GM11168 (cell line): ENCODE data around the gene STARD13.

ENCODE experiments used
- in situ Hi-C: fragments of 300-500 bp; cut with MboI; formaldehyde crosslinking; loops from one replicate; pipeline ENCODE4 v1.12.0; 2022; ENCODE audit warnings: low sequenced_read_pairs; ENCODE audit not compliant: unreplicated experiment

The STARD13 gene

GRCh38 chr13:33311040-33311439 lies 25.5 kb upstream of the STARD13 start:
- in situ Hi-C loops, result no loop called here

DNA sequence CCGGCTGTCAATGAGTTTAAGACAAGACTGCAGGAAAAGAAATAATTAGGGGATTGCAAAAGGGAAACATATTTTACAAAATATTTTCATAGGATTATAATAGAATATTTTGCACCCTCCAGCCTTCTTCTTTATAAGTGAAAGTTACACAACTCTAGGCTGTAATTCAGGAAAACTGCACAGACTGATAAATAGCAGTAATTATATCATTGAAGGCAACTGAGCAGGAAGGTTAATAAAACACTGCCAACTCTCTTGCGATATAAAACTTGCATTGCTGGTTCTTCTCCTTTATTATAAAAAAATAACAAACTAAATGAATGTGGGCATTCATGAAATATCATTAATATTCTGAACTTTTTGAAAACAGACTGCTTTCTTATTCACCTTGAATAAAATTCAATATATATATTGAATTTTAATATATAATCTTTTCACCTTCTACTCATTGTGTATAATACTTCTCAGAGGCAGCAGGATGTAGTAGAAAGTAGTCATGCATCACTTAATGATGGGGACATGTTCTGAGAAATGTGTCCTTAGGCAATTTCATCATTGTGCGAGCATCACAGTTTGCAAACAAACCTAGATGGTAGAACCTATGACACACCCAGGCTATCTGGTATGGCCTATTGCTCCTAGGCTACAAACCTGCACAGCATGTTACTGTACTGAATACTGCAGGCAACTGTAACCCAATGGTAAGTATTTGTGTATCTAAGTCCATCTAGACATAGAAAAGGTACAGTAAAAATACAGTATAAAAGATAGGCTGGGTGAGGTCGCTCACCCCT lies 24.9 kb upstream of the STARD13 start:
- in situ Hi-C loops, result no loop called here

DNA sequence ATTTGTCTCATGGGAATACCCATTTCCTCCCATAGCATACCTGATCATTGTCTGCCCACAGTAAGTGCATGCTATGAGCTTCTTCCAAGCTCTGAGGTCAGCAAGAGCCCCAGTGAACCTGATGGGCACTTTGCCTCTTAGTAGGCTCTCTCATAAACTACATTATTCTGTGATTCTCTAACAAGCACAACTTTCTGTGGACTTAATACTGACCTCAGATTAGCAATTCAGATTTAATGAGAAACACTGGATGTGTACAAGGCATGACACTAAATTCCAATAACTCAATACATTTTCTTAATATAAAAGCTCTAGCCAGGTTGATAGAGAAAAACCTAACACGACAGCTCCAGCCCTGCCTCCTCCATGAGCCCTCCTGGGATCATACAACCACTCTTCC lies 23.3 kb upstream of the STARD13 start:
- in situ Hi-C loops, result no loop called here

GRCh38 chr13:33307843-33308242 lies 22.3 kb upstream of the STARD13 start:
- in situ Hi-C loops, result no loop called here

- in situ Hi-C loops, result no loop called here
These were observed 18.5 kb upstream of the STARD13 start for GRCh38 chr13:33303855-33304597.

- in situ Hi-C loops, result no loop called here
These were observed 14.1 kb upstream of the STARD13 start for GRCh38 chr13:33299626-33300025.

DNA sequence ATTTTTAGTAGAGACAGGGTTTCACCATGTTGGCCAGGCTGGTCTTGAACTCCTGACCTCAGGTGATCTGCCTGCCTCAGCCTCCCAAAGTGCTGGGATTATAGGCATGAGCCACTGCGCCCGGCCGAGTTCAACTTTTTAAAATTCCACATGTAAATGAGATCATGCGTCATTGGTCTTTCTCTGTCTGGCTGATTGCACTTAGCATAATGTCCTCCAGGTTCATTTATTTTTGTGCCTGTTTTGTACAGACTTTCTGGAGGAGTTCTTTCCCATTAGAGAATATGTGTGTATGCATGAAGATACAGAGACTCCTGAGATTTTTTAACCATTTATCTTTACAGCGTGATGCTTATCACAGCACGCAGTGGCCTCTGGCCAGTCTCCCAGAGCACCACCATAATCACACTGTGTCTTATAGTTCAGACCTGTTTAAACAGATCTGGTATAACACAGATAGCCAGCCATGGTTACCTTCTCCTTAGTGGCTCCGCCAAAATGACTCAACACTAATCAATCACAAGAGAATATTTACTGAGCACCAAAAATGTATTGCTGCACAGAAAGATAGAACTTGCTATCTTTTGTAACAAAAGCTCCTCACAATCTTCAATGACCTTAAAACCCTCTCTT lies 11.4 kb upstream of the STARD13 start:
- in situ Hi-C loops, result no loop called here

- in situ Hi-C loops, result no loop called here
These were observed 7.2 kb upstream of the STARD13 start for GRCh38 chr13:33292712-33293111.

DNA sequence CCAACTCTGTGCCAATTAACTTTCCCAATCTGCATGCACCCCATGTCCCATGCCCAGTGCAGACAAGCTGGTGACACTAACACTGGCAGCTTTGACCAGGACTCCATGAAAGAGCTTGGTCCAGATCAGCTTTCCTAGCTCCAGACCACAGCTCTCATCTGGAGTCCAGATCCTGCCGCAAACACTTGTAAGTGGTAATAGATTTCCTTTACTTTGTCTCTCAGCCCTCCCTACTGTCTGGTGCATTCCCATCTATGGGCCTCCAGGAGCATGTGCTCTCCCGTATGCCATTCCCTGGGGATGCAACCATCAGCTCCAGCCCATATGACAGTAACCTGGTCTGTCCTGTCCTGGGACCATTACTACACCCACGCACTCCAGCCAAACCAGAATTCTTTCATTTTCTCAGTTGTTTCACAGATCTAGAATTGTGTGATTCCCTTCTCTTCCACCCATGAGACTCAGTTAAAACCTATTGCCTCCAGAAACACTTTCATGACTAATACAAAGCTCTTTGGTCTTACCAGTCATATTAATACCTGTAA lies 4.9 kb upstream of the STARD13 start:
- in situ Hi-C loops, result no loop called here

DNA sequence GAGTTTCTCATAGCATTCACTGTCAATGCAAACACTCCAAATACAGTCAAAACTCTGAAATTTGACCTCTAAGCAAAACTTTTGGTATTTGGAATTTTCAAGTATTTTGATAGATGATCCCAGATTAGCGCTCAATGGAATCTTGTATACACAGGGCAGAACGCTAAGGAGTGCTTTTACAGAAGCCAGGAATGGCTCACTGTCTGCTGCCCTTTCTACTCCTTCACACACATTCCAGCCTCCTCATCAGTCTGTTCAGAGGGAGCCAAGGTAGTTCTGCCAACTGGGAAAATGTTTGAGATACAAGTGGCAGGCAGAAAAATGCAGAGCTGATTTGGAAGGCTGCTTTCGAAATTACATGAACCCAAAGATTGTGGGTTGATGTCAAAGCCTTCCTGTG lies 4.4 kb upstream of the STARD13 start:
- in situ Hi-C loops, result no loop called here

DNA sequence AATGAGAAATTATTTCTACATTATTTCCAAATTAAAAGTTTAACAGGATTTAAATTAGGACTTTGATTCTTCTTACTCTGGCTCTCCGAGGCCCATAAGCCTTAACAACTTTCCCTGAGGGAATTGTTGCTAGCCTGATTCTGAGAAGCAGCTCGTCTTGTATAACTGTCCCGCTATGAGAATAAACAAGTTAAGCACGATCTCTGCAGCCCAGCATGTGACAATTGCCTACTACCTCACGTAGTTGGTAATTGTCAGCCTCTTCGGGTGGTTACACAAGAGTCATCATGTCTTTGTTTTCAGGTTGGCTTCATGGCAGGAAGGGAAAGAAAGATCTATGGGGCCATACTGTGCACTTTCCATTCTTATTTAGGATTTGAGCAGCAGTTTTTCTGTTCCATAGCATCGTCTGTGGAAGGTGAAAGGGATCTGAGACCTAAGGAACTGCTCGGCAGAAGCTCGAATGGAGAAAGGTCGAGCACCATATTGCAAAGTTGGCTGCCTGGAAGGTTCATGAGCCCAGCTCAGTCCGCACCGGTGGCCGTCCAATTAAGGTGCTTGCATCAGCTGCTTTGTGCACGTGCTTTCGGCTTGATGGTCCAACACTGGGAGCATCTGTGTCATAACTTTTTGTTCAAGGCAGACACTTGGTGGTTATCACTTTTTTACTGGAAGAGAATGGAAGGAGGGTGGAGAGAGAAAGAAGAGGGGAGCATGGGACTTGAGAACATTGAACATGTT lies 1.8 kb upstream of the STARD13 start:
- in situ Hi-C loops, result no loop called here

- in situ Hi-C loops, result no loop called here
These were observed 573 bp upstream of the STARD13 start for GRCh38 chr13:33286128-33286527.

DNA sequence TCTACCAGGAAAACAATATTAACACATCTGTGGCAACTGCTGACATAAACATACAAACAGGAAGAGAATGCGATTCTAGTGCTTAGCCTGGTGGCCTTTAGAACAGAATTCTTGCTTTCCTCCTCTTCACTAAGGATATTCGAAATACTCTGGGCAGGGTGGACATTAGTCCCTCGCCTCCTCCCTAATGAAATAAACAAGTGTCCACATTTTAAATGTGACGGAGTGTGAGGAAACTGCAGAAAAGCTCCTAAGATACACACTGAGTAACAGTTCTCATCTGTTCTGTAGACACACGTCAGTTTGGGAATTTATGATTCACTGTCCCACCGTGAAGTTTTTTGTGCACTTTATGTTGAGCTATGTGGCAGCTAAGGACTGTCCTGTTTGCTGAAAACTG lies 639 bp downstream of the STARD13 start:
- in situ Hi-C loops, result no loop called here

DNA sequence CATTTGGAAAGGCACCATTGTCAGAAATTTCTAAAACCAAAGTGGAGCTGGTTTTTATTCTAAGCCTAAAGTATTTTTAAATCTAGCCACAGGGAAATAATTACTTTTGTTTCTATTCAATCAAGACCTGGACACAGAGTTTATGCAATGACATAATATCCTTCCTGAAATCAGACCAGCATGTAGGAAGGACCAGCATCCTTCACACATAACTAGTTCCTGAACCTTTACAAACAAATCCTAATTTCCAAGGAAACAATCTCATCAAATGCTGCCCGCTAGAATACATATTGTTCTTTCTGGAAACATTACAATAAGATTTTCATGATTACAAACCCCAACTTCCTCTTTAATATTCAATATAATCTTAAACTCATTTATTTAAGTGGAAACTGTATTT lies 1.5 kb downstream of the STARD13 start:
- in situ Hi-C loops, result no loop called here

DNA sequence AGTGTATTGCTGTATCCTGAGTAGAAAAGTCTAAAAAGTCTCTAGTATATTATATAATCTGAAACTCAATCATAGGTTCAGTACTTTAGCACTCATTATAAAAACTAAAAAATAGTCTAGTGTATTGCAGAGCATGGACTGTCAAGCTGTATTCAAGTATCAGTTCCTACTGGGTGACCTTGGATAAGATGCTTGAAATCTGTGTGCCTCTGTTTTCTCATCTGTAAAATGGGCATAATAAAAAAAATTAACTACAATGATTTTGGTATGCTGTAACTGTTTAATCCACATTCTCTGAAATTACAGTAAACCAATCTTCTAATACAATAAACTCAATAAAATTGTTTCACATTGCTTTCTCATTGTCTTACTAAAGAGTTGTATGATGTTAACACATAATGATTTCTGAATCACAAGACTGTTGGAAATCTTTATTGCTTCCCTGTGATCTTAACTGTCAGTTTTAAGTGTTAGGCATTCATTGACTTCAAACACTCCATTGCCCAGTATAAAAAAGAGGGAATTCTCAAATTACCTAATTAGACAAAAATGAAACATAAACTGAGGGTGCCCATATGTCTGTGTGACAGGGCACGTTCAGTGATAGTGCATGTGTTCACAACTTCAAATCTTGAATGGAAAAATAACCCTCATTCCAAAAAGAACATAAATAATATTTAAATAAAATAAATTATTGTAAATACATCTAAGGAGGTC lies 2.2 kb downstream of the STARD13 start:
- in situ Hi-C loops, result no loop called here

DNA sequence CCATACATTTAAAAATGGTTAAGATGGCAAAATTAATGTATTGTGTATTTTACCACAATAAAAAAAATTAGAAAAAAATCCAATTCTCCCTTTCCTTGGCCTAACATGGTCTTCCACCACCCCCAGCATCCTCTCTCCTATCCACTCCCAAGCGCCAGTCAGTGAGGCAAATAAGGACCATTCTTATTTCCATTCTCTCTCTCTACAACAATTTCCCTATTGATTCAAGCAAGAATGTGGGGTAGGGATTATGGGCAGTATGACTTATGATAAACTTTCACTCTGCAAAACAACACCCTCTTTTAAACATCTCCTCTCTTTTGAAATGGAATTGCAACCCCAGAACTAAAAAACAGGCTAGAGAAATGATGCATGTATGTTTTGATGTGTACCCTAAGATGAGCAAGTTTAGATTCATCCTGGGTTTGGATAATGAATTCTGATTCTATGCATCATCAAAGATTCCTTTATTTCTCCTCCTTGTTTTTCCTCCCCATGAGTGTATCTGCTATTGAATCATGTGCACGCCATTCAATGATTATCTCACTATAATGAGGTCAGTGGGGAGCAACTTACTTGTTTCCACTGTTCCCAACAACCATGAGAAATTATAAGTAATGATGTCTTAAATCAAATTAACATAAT lies 3.5 kb downstream of the STARD13 start:
- in situ Hi-C loops, result no loop called here

DNA sequence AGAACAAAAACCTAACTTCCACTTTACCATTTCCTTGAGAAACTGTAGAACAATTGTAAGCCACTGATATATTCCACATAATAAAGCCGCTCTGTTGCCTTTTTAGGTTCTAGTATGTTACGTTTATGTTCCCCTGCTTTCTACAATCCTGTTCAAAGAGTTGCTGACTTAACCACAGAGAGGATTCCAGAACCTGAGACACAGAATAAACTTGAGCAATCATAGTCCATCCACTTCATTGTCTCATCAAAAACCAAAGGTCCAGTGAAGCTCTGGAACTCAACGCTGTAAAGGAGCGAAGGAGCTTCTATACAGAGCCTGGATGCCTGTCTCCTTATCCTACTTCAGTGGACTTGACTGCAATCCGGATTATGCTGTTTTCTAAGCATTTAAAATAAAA lies 4.6 kb downstream of the STARD13 start:
- in situ Hi-C loops, result no loop called here

DNA sequence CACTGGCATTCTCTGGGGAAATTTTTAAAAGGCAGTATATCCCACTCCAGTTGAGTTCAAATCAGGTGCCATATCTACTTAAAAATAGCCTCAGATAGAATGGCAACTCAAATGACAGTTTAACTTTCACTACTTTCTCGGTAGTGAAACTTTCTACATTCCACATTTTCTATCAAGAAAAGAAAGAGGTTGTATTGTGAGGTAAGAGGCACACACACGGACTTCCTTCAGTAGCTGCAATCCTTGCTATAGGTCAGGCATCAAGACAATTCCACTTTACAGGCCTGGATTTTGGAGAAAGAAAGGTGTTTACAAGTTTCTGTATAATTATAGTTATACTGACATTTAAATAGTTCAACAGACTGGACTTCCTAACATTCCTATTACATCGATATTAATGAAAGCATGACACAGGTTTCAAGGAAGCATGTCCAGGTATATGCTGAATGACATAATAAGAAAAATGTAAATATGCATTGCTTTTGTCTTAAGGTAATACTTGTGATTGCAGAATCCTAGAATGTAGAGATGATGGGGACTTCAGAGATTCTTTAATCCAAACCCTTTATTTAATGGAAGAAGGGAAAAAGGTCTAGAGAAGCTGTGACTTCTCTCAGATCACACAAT lies 5.2 kb downstream of the STARD13 start:
- in situ Hi-C loops, result no loop called here
